HUDEP-2 (cell line): ENCODE results near the gene PCGF5.
A peak's percentile ranks its signal among the peaks of the same experiment; 100 is the strongest.
"Not testable (repeated sequence)": the region's sequence is repeated elsewhere in the genome, so short reads cannot be mapped to it uniquely, and the experiment has no call there.

Experiments
- DNase-seq, 76 experiments: peaks; one replicate each; lab custom pipeline; 2025; ENCODE audit not compliant: unreplicated experiment in 76 of 76; lab: John Stamatoyannopoulos, UW

PCGF5 gene

GRCh38 chr10:91220194-91220953 is at the start of gene PCGF5:
Gene PCGF5, plus strand, starts transcription at chr10:91220663. Its CDS starts 2,209 bp downstream, at chr10:91222872.
- DNase-seq, result peak in 75 of 76 experiments; percentile 20 to 92 (median 83)

- DNase-seq, result no peak
These were observed 49.0 kb upstream of the PCGF5 start for GRCh38 chr10:91171485-91171884.

- no peak for DNase-seq
These were observed 48.1 kb upstream of the PCGF5 start for GRCh38 chr10:91172348-91172747.

- no peak for DNase-seq
These were observed 35.1 kb upstream of the PCGF5 start for GRCh38 chr10:91185239-91185875.

- DNase-seq, result no peak
These were observed 33.3 kb upstream of the PCGF5 start for GRCh38 chr10:91187156-91187555.

GRCh38 chr10:91188010-91188409 is 32.5 kb upstream of the PCGF5 start:
- not testable (repeated sequence) for DNase-seq

- no peak for DNase-seq
These were observed 31.6 kb upstream of the PCGF5 start for GRCh38 chr10:91188889-91189288.

GRCh38 chr10:91190388-91190870 is 30.0 kb upstream of the PCGF5 start:
- DNase-seq, result no peak

GRCh38 chr10:91190876-91191583 is 29.4 kb upstream of the PCGF5 start:
- DNase-seq, result peak in 9 of 76 experiments; percentile 1 to 38 (median 10)

- no peak for DNase-seq
These were observed 28.9 kb upstream of the PCGF5 start for GRCh38 chr10:91191584-91191919.

GRCh38 chr10:91194497-91195179 is 25.8 kb upstream of the PCGF5 start:
- no peak for DNase-seq

GRCh38 chr10:91196268-91197048 is 24.0 kb upstream of the PCGF5 start:
- no peak for DNase-seq

- DNase-seq, result no peak
These were observed 23.3 kb upstream of the PCGF5 start for GRCh38 chr10:91197127-91197526.

- no peak for DNase-seq
These were observed 21.7 kb upstream of the PCGF5 start for GRCh38 chr10:91198781-91199180.

GRCh38 chr10:91200314-91201212 is 19.9 kb upstream of the PCGF5 start:
- no peak for DNase-seq

GRCh38 chr10:91201213-91201996 is 19.1 kb upstream of the PCGF5 start:
- no peak for DNase-seq

- no peak for DNase-seq
These were observed 14.0 kb upstream of the PCGF5 start for GRCh38 chr10:91206427-91206826.

GRCh38 chr10:91206837-91207474 is 13.5 kb upstream of the PCGF5 start:
- DNase-seq, result no peak
